SH-SY5Y (cell line): ENCODE results near the gene ALDH7A1.

Source experiments
- GATA2 ChIP-seq: IDR thresholded peaks from 2 replicates; pipeline ENCODE4 v1.6.1; 2011; ENCODE audit warnings: mild to moderate bottlenecking, low read depth, low read length
- GATA3 ChIP-seq: IDR thresholded peaks from 2 replicates; pipeline ENCODE4 v1.6.1; 2011; ENCODE audit warnings: low read depth, mild to moderate bottlenecking, low read length, moderate library complexity

DNA sequence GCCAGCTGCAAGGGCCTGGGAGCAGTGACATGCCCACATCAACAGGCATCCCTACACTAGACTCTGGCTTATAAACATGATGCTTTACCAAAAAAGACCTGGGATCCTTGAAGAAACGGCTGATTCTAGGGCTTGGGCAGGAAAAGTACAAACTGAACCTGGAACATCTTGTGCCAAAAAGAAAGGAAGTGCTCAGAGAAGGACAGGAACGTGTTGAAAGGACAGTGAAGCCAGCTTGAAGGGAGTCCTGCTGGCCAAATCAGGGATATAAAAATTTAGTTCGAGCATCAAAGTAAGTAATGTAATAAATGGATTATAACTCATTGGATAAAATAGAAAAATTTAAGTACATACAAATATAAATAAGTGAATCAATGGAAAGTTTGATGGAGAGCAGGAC, 58.1 kb downstream of the ALDH7A1 start:
- TF ChIP-seq GATA2 (no peak), GATA3 (no peak)
